ENCODE data around the gene HAGH.

HAGH gene

DNA sequence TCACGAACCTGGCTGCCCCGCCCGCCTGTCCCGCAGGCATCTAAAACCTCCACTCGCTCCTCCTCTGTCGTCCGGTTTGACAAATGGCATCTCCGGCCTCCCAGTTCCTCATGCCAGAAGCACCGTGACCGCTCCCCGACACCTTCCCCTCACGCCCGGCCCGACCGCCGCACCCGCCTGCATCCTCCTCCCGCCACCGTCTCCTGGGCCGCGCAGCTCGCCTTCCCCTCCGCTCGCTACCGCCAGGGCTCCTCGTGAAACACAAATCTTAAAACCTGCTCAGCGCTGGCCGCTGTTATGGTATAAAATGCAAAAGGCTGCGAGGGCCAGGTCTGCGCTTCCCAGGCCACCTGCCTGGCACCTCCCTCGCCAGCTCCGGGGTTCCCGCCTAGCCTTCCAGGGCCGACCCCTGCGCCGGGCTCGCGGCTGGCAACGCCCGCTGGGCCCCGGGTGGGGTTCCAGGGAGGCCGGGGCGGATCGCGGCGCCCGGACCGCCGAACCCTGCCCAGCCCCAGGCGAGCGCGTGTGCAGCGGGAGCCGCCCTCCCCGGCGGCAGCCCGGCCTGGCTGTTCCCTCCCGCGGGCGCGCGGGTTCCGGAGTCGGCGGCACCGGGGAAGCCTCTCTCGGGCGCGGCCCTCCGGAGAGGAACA is 44.7 kb downstream of the HAGH start (continued):
- TF ChIP-seq, protein P1, sequence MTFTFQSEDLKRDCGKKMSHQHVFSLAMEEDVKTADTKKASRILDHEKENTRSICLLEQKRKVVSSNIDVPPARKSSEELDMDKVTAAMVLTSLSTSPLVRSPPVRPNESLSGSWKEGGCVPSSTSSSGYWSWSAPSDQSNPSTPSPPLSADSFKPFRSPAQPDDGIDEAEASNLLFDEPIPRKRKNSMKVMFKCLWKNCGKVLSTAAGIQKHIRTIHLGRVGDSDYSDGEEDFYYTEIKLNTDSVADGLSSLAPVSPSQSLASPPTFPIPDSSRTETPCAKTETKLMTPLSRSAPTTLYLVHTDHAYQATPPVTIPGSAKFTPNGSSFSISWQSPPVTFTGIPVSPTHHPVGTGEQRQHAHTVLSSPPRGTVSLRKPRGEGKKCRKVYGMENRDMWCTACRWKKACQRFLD (tag by site-specific recombination; IDR thresholded peaks at IDR 0.05): no peak
- TF ChIP-seq, protein P2, sequence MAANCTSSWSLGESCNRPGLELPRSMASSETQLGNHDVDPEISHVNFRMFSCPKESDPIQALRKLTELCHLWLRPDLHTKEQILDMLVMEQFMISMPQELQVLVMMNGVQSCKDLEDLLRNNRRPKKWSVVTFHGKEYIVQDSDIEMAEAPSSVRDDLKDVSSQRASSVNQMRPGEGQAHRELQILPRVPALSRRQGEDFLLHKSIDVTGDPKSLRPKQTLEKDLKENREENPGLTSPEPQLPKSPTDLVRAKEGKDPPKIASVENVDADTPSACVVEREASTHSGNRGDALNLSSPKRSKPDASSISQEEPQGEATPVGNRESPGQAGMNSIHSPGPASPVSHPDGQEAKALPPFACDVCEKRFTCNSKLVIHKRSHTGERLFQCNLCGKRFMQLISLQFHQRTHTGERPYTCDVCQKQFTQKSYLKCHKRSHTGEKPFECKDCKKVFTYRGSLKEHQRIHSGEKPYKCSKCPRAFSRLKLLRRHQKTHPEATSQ (tag by site-specific recombination; IDR thresholded peaks at IDR 0.05): no peak
- TF ChIP-seq ZBTB17 (tag by site-specific recombination; IDR thresholded peaks at IDR 0.05) (peak; percentile 33; the same call in 1 of the 2 replicates), ZNF10 (tag by site-specific recombination; IDR thresholded peaks at IDR 0.05) (no peak; the same call in 1 of the 2 replicates), SP2 (tag by site-specific recombination; IDR thresholded peaks at IDR 0.05) (peak; percentile 74), BCL11B (tag by site-specific recombination; IDR thresholded peaks at IDR 0.05; ENCODE audit: low read depth) (peak; percentile 36; the same call in 1 of the 2 replicates), ZNF341 (tag by site-specific recombination; IDR thresholded peaks at IDR 0.05; ENCODE audit: low read depth) (peak; percentile 55; the same call in 1 of the 2 replicates), SP7 (tag by site-specific recombination; IDR thresholded peaks at IDR 0.05) (no peak), ZFP3 (tag by site-specific recombination; IDR thresholded peaks at IDR 0.05; ENCODE audit: low read depth) (no peak), ZNF366 (tag by site-specific recombination; conservative IDR thresholded peaks at IDR 0.05) (no peak), ZNF19 (tag by site-specific recombination; IDR thresholded peaks at IDR 0.05; ENCODE audit: low read depth) (no peak), ZNF600 (tag by site-specific recombination; IDR thresholded peaks at IDR 0.05) (peak; percentile 80), ZNF394 (tag by site-specific recombination; IDR thresholded peaks at IDR 0.05; ENCODE audit: borderline replicate concordance) (0 out of 2 replicates have a peak, but pooled peaks have one; percentile 24), ZNF571 (tag by site-specific recombination; IDR thresholded peaks at IDR 0.05) (no peak), ZNF155 (tag by site-specific recombination; IDR thresholded peaks at IDR 0.05) (no peak), GFI1B (tag by site-specific recombination; IDR thresholded peaks at IDR 0.05) (no peak), ZEB2 (tag by site-specific recombination; IDR thresholded peaks at IDR 0.05) (peak; percentile 82), EGR2 (tag by site-specific recombination; IDR thresholded peaks at IDR 0.05; ENCODE audit: low read depth) (no peak), YY1 (tag by site-specific recombination; IDR thresholded peaks at IDR 0.05) (no peak), PRDM1 (tag by site-specific recombination; IDR thresholded peaks at IDR 0.05) (no peak), ZNF544 (tag by site-specific recombination; IDR thresholded peaks at IDR 0.05) (no peak), ZNF2 (tag by site-specific recombination; IDR thresholded peaks at IDR 0.05) (peak; percentile 58; the same call in 1 of the 2 replicates), SP3 (tag by site-specific recombination; IDR thresholded peaks at IDR 0.05) (peak; percentile 76), ZNF221 (tag by site-specific recombination; IDR thresholded peaks at IDR 0.05; ENCODE audit: borderline replicate concordance) (0 out of 2 replicates have a peak, but pooled peaks have one; percentile 61), ZNF768 (tag by site-specific recombination; IDR thresholded peaks at IDR 0.05) (no peak; the same call in 1 of the 2 replicates)
- TF ChIP-seq, protein P3, sequence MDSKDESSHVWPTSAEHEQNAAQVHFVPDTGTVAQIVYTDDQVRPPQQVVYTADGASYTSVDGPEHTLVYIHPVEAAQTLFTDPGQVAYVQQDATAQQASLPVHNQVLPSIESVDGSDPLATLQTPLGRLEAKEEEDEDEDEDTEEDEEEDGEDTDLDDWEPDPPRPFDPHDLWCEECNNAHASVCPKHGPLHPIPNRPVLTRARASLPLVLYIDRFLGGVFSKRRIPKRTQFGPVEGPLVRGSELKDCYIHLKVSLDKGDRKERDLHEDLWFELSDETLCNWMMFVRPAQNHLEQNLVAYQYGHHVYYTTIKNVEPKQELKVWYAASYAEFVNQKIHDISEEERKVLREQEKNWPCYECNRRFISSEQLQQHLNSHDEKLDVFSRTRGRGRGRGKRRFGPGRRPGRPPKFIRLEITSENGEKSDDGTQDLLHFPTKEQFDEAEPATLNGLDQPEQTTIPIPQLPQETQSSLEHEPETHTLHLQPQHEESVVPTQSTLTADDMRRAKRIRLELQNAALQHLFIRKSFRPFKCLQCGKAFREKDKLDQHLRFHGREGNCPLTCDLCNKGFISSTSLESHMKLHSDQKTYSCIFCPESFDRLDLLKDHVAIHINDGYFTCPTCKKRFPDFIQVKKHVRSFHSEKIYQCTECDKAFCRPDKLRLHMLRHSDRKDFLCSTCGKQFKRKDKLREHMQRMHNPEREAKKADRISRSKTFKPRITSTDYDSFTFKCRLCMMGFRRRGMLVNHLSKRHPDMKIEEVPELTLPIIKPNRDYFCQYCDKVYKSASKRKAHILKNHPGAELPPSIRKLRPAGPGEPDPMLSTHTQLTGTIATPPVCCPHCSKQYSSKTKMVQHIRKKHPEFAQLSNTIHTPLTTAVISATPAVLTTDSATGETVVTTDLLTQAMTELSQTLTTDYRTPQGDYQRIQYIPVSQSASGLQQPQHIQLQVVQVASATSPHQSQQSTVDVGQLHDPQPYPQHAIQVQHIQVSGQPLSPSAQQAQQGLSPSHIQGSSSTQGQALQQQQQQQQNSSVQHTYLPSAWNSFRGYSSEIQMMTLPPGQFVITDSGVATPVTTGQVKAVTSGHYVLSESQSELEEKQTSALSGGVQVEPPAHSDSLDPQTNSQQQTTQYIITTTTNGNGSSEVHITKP (tag by site-specific recombination; IDR thresholded peaks at IDR 0.05): no peak
- TF ChIP-seq, protein P4, sequence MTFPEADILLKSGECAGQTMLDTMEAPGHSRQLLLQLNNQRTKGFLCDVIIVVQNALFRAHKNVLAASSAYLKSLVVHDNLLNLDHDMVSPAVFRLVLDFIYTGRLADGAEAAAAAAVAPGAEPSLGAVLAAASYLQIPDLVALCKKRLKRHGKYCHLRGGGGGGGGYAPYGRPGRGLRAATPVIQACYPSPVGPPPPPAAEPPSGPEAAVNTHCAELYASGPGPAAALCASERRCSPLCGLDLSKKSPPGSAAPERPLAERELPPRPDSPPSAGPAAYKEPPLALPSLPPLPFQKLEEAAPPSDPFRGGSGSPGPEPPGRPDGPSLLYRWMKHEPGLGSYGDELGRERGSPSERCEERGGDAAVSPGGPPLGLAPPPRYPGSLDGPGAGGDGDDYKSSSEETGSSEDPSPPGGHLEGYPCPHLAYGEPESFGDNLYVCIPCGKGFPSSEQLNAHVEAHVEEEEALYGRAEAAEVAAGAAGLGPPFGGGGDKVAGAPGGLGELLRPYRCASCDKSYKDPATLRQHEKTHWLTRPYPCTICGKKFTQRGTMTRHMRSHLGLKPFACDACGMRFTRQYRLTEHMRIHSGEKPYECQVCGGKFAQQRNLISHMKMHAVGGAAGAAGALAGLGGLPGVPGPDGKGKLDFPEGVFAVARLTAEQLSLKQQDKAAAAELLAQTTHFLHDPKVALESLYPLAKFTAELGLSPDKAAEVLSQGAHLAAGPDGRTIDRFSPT (tag by site-specific recombination; IDR thresholded peaks at IDR 0.05): peak; percentile 38; the same call in 1 of the 2 replicates
- TF ChIP-seq, protein P5, sequence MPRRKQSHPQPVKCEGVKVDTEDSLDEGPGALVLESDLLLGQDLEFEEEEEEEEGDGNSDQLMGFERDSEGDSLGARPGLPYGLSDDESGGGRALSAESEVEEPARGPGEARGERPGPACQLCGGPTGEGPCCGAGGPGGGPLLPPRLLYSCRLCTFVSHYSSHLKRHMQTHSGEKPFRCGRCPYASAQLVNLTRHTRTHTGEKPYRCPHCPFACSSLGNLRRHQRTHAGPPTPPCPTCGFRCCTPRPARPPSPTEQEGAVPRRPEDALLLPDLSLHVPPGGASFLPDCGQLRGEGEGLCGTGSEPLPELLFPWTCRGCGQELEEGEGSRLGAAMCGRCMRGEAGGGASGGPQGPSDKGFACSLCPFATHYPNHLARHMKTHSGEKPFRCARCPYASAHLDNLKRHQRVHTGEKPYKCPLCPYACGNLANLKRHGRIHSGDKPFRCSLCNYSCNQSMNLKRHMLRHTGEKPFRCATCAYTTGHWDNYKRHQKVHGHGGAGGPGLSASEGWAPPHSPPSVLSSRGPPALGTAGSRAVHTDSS (tag by site-specific recombination; IDR thresholded peaks at IDR 0.05): peak; percentile 30; the same call in 1 of the 2 replicates
- TF ChIP-seq, protein P6, sequence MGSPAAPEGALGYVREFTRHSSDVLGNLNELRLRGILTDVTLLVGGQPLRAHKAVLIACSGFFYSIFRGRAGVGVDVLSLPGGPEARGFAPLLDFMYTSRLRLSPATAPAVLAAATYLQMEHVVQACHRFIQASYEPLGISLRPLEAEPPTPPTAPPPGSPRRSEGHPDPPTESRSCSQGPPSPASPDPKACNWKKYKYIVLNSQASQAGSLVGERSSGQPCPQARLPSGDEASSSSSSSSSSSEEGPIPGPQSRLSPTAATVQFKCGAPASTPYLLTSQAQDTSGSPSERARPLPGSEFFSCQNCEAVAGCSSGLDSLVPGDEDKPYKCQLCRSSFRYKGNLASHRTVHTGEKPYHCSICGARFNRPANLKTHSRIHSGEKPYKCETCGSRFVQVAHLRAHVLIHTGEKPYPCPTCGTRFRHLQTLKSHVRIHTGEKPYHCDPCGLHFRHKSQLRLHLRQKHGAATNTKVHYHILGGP (tag by site-specific recombination; IDR thresholded peaks at IDR 0.05): no peak

Measured in HEK293 (cell line).